GM10847 (cell line): ENCODE data around the gene RPS6KB2.
A peak's percentile ranks its signal among the peaks of the same experiment; 100 is the strongest.

Experiments
- POLR2A ChIP-seq: IDR thresholded peaks from 2 replicates; pipeline ENCODE4 v1.6.1; 2011; ENCODE audit not compliant: insufficient read length; ENCODE audit errors: extremely low read depth

The RPS6KB2 gene

DNA sequence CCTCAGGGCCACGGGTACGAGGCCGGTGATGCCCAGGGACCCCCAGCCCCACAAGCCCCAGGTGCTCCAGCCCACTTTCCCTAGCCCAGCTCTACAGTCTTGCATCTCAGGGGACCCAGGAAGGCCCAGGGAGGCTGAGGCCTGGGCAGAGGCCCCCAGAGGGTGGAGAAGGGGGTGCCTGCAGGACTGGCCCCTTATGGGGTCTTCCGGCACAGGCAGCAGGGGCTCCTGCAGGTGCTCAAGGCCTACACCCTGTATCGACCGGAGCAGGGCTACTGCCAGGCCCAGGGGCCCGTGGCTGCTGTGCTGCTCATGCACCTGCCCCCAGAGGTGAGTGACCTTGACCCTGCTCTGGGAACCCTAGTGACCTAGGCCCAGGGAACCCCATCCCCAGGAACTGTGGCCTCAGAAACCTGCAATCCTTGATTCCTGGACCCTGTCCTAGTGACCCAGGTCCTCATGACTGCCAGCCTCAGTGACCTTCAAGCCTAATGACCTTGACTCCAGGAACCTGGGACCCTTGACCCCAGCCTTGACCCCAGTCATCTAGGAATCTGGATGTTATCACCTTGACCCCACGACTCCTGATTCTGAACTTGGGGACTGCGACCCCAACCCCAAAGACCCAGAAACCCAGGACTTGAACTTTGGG is 22.5 kb upstream of the RPS6KB2 start:
- TF ChIP-seq POLR2A: no peak

DNA sequence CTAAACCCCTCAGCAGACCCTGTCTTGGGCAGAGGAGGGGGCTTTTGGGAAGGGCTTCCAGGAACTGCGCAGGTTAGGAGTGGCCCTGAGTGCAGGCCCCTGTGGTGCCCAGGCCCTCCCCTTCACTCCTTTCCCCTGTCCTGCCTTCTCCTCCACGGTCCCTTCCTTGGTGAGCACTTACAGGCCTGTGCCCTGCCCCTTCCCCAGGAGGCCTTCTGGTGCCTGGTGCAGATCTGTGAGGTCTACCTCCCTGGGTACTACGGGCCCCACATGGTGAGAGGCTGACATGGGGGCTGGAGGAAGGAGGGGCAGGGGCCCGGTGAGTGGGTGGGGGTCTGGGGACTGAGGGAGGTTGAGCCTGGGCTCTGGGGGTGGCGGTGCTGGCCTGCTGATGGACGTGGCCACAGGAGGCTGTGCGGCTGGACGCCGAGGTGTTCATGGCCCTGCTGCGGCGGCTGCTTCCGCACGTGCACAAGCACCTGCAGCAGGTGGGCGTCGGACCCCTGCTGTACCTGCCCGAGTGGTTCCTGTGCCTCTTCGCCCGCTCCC is 21.8 kb upstream of the RPS6KB2 start:
- no peak for TF ChIP-seq POLR2A

DNA sequence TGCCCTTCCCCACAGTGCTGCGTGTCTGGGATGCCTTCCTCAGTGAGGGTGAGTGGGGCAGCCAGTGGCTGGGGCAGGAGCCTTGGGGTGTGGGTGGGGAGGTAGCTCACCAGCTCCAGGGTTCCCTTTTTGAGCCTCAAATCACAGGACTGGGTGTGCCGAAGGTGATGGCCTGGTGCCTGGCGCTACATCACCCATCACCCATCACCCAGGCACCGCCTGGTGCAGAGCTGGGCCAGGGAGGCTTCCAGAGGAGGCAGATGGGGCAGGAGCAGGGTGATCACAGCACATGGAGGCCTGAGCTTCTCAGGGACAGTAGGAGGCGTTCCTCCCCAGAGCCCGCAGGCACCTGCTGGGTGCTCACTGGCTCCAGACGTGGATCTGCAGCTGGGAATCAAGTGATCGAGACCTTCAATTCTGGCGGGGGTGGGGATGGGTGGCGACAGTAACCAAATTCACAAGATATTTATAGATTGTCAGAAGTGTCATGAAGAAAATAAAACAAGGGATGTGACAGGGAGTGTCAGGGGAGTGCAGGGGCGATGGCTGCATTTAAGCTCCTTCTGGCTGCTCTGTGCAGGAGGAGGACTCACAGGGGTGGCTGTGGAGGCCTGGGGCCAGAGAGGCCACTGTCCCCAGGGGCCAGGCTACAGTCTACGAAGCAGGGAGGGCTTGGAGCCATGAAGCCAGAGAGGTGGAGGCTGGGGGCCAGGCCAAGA is 21.2 kb upstream of the RPS6KB2 start:
- TF ChIP-seq POLR2A: no peak

DNA sequence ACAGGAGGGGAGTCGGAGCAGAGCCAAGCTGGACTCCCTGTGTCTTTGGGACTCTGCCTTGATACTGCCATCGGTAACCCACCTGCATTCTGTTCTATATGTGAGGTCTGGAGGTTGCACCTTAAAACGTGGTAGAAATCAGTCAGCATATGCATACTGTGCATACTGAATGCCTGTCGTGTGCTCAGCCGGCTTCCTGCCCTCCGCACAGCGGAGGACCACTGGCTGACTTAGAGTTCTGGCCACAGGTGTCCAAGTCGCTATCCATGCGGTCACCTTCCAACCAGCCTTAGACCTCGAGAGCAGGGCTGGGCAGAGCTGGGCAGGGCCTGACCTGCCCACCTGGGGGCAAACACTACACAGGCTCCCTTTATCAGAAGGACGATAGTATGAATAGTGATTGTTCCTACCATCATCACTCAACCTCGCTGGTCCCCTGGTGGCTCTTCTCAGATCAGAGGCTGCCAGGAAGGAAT is 20.6 kb upstream of the RPS6KB2 start:
- TF ChIP-seq POLR2A: no peak

DNA sequence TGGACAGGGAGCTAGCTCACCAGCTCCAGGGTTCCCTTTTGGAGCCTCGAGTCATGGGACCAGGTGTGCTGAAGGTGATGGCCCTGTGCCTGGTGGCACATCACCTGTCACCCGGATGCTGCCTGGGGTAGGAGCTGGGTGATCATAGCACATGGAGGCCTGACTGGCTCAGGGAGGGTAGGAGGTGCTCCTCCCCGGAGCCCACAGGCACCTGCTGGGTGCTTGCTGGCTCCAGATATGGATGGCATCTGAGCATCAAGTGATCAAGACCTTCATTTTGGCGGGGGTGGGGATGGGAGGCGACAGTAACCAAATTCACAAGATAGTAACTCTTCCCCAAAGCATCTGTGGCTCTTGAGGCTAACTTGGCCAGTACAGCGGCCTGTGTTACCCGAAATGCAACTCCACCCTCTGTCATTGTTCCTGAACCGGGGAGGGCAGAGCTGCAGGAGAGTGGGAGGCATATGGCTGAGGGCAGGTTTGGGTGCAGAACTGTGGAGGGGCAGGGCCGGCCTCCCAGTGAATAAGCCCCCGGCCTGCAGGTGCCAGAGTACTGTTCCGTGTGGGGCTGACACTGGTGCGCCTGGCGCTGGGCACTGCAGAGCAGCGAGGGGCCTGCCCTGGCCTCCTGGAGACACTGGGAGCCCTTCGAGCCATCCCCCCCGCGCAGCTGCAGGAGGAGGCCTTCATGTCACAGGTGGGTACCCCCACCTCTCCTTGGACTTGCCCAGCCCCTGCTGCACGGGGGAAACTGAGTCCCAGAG is 19.7 kb upstream of the RPS6KB2 start:
- TF ChIP-seq POLR2A: no peak

- TF ChIP-seq POLR2A: peak; percentile 56
Observed at GRCh38 chr11:67409261-67409666, 19.0 kb upstream of the RPS6KB2 start.

- TF ChIP-seq POLR2A: no peak
Observed at GRCh38 chr11:67409781-67410368, 18.4 kb upstream of the RPS6KB2 start.

DNA sequence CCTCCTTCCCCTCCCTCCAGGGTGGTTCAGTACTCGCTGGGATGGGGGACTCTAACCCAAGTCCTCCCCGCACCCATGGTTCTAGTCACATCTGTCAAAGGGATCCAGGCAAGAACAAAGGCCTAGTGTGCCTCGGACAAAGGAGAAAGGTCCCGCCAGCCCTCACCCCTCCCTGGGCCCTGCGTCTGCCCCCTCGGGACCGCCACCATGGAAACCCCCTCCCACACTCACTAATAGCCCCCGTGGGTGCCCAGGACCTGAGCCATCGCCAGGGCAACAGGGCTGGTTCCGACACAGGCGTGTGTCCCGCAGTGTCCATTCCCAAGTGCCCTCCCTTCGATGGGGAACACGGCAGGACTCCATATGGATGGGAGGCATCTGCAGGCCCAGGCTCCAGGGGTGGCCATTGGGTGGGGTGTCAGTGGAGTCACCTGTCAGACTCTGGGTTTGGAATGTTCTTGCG is 17.9 kb upstream of the RPS6KB2 start:
- no peak for TF ChIP-seq POLR2A

DNA sequence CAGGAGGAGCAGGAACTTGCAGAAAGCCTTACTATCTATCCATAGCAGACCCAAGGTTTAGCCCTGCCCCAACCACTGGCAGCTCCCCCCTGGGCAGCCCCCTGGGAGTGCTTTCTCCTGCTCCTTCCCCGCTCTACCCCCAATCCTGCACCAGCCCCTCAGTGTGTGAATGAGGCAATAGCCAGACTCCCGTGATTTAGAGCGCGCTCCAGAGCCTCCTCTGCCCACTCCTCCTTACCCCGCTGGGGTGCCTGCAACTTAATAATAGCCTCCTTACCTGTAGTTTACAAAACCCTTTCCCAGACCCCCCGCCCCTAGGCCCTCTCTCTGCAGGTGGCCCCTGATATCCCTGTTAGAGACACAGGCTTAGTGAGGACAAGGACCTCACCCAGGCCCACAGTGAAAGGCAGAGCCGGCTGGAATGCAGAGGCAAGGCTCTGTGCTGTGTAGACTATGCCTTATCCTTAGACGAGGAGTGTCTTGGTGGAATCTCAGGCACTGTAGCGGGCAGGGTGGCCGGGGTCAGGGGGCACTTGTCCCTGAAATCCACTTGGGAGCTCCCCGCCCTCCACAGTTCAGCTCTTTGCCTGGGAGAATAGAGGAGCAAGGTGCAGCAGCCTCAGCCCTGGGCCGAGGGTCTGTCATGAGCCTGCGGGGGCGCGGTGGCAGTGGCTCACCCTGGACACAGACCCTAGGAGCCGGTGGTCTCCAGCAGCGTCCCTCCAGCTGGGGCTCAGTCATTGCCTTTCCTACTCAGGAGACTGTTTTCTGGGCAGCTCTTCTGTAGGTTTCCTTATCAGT is 17.1 kb upstream of the RPS6KB2 start:
- TF ChIP-seq POLR2A: no peak

DNA sequence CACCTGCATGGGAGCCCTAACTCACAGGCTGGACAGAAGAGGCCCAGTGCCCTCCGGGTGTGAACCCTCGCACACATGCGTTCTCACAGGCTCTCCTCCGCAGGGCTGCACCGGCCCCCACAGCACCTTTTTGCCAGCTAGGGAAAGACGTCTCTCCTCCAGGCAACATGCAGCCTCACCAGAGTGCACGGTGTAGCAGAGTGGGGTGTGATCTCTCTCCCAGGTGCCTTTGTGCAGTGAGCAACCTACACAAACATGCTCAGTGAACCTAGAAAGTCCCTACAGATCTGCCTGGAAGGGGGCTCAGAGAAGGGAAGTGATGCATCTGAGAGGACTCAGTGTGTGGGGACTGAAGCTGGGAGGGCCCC is 16.5 kb upstream of the RPS6KB2 start:
- no peak for TF ChIP-seq POLR2A

- TF ChIP-seq POLR2A: no peak
Observed at GRCh38 chr11:67412495-67413179, 15.7 kb upstream of the RPS6KB2 start.

DNA sequence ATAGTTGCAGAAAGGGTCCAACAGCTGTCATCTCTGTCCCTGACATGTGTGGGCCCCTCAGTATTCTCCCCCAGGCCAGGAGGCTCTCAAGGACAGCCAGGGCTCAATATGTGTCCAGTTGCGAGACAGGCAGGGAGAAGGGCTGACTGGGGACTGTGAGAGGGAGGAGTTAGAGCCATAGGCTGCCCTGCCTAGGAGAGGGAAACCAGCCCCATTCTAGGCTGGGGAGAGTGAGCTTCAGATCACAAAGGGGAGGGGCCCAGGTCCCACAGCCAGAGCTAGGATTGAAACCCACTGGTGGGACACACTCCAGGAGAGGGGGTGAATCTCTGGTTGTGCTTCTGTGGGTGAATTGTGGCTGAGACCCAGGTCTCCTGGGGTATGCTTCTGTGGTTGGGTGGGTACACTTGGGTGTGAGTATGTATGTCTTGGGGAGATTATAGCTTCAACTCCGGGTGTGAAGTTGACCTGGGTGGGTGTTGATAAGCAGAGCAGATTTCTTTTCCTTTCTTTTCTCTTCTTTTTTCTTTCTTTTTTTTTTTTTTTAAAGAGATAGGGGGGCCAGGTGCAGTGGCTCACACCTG is 14.9 kb upstream of the RPS6KB2 start:
- TF ChIP-seq POLR2A: no peak

DNA sequence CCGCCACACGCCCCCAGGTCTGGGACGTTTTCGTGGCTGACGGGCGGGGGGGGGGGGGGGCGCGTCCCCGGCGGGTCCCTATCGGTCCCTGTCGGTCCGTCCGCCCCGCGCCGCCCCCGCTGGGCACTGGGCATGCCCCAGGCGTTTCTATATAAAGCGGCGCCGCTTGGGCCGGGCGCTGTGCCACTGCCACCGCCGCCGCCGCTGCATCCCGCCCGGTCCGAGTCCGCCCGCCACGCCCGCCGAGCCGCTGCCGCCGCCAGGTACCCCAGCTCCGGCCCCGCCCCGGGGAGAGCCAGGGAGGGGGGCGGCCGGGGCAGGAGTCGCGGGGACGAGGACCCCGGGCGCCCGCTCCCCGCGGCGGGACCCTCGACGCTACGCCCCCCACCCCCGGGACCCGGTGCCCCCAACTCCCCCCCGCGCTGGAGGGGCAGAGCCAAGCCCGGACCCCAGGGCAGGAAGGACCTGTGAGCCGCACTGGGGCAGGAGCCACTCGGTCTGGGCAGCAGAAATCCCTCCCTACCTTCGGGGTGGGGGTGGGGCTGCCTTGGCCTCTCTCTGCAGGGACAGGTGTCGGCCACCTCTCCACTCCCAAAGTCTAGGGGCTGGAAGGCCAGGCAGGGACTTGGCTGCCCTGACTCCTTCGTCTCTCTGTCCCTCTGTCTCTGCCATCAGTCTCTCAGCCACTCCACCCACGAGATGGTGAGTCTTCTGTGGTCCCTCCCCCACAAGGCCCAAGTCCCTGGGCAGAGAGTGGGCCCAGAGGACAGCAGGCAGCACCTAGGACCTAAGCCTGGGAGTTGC is 12.6 kb upstream of the RPS6KB2 start, which contains the start of gene CARNS1:
Gene CARNS1 (plus strand): TSS at position 178 of the 804 bp plus-strand sequence. CDS start 522 bp downstream, at position 700.
- no peak for TF ChIP-seq POLR2A
